HepG2 (cell line): ENCODE measurements around the gene TRIM69. TPM values are rescaled to one million over a fixed set of nuclear protein-coding genes. Genes with fewer than 3 reads are reported as not detected.
A peak's percentile ranks its signal among the peaks of the same experiment; 100 is the strongest.

Experiments
- CHD2 ChIP-seq: IDR thresholded peaks from 2 replicates; pipeline ENCODE4 v1.6.1; 2011; ENCODE audit warnings: low read depth, low read length, improper control_type of control experiment
- LRRFIP1 ChIP-seq: sonication (generic); formaldehyde crosslinking; conservative IDR thresholded peaks from 2 replicates; pipeline ENCODE4 v1.4.0; 2020; ENCODE audit warnings: missing genetic modification reagents
- ZNF160 ChIP-seq: sonication (generic); formaldehyde crosslinking; IDR thresholded peaks from 2 replicates; pipeline ENCODE4 v1.8.0; 2022; ENCODE audit warnings: mild to moderate bottlenecking, inconsistent platforms, missing genetic modification reagents
- ZNF326 ChIP-seq: sonication (generic); formaldehyde crosslinking; IDR thresholded peaks from 2 replicates; pipeline ENCODE4 v1.4.0; 2020; ENCODE audit warnings: missing genetic modification reagents, borderline replicate concordance
- ZNF510 ChIP-seq: sonication (generic); formaldehyde crosslinking; IDR thresholded peaks from 2 replicates; pipeline ENCODE4 v1.4.0; 2020; ENCODE audit warnings: low read depth, mild to moderate bottlenecking, missing genetic modification reagents
- polyA plus RNA-seq, 8 experiments: library from polyadenylated mRNA; depleted of rRNA in 3 of 8; stranded (reverse) in 7 of 8; unstranded in 1 of 8; fragments of >200 nt; fragmentation: Illumina TruSeq in 4 of 8; extraction: Trizol in 4 of 8; gene quantifications; 2 replicates each; pipeline versions ENCODE4 v1.2.1 to v1.2.3, GENCODE V29; 2011 to 2016; ENCODE audit warnings: low read depth in 4 of 8, missing spikeins in 1 of 8, mixed read lengths in 1 of 8; ENCODE audit not compliant: insufficient read depth in 1 of 8
- total RNA-seq, 5 experiments: library from RNA; depleted of rRNA; stranded (reverse); fragments of >200 nt; fragmentation: Illumina TruSeq; extraction: Trizol; gene quantifications; 2 replicates each; pipeline ENCODE4 v1.2.3, GENCODE V29; 2016; ENCODE audit warnings: low read depth in 1 of 5
- TF ChIP-seq, protein P1 (sequence below), 2 experiments: fragments of 450-650 bp in 1 of 2; sonication (generic) in 1 of 2; formaldehyde crosslinking in 1 of 2; IDR thresholded peaks; 2 replicates each; pipeline versions ENCODE4 v1.6.1 to v1.8.0; 2016 to 2022; ENCODE audit warnings: antibody characterized with exemption in 1 of 2, mild to moderate bottlenecking in 1 of 2, missing genetic modification reagents in 1 of 2
- TF ChIP-seq, protein P2 (sequence below): sonication (generic); formaldehyde crosslinking; IDR thresholded peaks from 2 replicates; pipeline ENCODE4 v1.5.1; 2020; ENCODE audit warnings: mild to moderate bottlenecking, missing genetic modification reagents, borderline replicate concordance
- TF ChIP-seq, protein P3 (sequence below): sonication (generic); formaldehyde crosslinking; IDR thresholded peaks from 2 replicates; pipeline ENCODE4 v1.4.0; 2020; ENCODE audit warnings: missing genetic modification reagents
- TF ChIP-seq, protein P4 (sequence below): IDR thresholded peaks from 2 replicates; pipeline ENCODE4 v1.6.1; 2016; ENCODE audit warnings: mild to moderate bottlenecking

The TRIM69 gene
- total and polyA plus RNA-seq, 2 of the 13 experiments (the other 11 are each of a cell fraction or from before 2014, with no cell fraction given), result 2.6 to 3.2 TPM

GRCh38 chr15:44711743-44712345, 24.5 kb upstream of the TRIM69 start (continued):
- TF ChIP-seq, protein P1, sequence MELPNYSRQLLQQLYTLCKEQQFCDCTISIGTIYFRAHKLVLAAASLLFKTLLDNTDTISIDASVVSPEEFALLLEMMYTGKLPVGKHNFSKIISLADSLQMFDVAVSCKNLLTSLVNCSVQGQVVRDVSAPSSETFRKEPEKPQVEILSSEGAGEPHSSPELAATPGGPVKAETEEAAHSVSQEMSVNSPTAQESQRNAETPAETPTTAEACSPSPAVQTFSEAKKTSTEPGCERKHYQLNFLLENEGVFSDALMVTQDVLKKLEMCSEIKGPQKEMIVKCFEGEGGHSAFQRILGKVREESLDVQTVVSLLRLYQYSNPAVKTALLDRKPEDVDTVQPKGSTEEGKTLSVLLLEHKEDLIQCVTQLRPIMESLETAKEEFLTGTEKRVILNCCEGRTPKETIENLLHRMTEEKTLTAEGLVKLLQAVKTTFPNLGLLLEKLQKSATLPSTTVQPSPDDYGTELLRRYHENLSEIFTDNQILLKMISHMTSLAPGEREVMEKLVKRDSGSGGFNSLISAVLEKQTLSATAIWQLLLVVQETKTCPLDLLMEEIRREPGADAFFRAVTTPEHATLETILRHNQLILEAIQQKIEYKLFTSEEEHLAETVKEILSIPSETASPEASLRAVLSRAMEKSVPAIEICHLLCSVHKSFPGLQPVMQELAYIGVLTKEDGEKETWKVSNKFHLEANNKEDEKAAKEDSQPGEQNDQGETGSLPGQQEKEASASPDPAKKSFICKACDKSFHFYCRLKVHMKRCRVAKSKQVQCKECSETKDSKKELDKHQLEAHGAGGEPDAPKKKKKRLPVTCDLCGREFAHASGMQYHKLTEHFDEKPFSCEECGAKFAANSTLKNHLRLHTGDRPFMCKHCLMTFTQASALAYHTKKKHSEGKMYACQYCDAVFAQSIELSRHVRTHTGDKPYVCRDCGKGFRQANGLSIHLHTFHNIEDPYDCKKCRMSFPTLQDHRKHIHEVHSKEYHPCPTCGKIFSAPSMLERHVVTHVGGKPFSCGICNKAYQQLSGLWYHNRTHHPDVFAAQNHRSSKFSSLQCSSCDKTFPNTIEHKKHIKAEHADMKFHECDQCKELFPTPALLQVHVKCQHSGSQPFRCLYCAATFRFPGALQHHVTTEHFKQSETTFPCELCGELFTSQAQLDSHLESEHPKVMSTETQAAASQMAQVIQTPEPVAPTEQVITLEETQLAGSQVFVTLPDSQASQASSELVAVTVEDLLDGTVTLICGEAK (IDR thresholded peaks at IDR 0.05), result no peak
- TF ChIP-seq, protein P1 (CRISPR knock-in tag; IDR thresholded peaks at IDR 0.05), result 0 out of 2 replicates have a peak, but pooled peaks have one; percentile 31
- no peak for TF ChIP-seq LRRFIP1
- TF ChIP-seq, protein P2, sequence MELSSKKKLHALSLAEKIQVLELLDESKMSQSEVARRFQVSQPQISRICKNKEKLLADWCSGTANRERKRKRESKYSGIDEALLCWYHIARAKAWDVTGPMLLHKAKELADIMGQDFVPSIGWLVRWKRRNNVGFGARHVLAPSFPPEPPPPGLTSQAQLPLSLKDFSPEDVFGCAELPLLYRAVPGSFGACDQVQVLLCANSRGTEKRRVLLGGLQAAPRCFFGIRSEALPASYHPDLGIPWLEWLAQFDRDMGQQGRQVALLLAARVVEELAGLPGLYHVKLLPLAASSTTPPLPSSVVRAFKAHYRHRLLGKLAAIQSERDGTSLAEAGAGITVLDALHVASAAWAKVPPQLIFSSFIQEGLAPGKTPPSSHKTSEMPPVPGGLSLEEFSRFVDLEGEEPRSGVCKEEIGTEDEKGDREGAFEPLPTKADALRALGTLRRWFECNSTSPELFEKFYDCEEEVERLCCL, result no peak
- TF ChIP-seq, protein P3, sequence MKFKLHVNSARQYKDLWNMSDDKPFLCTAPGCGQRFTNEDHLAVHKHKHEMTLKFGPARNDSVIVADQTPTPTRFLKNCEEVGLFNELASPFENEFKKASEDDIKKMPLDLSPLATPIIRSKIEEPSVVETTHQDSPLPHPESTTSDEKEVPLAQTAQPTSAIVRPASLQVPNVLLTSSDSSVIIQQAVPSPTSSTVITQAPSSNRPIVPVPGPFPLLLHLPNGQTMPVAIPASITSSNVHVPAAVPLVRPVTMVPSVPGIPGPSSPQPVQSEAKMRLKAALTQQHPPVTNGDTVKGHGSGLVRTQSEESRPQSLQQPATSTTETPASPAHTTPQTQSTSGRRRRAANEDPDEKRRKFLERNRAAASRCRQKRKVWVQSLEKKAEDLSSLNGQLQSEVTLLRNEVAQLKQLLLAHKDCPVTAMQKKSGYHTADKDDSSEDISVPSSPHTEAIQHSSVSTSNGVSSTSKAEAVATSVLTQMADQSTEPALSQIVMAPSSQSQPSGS (CRISPR knock-in tag), result no peak
- no peak for TF ChIP-seq CHD2
- no peak for TF ChIP-seq ZNF326 (CRISPR knock-in tag)
- TF ChIP-seq, protein P4, sequence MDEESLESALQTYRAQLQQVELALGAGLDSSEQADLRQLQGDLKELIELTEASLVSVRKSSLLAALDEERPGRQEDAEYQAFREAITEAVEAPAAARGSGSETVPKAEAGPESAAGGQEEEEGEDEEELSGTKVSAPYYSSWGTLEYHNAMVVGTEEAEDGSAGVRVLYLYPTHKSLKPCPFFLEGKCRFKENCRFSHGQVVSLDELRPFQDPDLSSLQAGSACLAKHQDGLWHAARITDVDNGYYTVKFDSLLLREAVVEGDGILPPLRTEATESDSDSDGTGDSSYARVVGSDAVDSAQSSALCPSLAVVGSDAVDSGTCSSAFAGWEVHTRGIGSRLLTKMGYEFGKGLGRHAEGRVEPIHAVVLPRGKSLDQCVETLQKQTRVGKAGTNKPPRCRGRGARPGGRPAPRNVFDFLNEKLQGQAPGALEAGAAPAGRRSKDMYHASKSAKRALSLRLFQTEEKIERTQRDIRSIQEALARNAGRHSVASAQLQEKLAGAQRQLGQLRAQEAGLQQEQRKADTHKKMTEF, result peak; percentile 29; the same call in 1 of the 2 replicates
- 0 out of 2 replicates have a peak, but pooled peaks have one; percentile 2 for TF ChIP-seq ZNF510 (CRISPR knock-in tag)
- peak; percentile 47; the same call in 1 of the 2 replicates for TF ChIP-seq ZNF160 (CRISPR knock-in tag)
